DMS79 (cell line): ENCODE results near the gene PSMB3.
A peak's percentile ranks its signal among the peaks of the same experiment; 100 is the strongest.

Experiments used
- DNase-seq: peaks from one replicate; lab custom pipeline; 2025; lab: John Stamatoyannopoulos, UW

Gene PSMB3

DNA sequence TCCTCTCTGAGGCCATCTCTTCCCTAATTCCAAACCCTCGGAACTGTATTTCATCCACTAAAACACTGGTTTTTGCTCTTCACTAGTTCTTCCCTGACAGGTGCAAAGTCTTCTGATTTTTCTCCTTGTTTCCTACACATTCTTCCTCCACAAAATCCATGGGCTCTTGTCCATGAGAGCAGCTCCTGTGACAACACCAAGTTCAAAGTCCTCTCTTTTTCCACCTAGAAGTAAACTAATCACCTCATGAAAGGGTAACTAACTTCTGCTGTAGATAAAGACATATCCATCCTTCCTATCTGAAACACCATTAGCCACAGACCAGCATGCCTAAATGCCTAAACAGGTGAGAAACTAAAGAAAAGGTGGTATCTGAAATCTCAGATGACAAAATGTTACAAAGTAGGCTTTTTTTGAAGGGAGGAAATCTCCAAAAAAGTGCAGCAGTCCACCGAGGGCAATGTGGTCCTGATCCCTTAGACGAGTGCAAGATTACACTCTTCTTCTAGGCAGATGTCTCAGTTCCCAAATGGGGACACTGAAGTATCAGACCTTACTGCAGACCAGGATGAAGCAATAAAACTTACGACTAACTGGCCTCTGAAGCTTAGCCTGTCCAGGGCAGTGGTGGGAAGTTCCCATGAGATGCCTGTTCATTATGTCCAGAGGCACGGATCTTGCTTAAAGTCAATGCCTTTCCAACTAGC, 44.1 kb downstream of the PSMB3 start:
- DNase-seq: no peak

DNA sequence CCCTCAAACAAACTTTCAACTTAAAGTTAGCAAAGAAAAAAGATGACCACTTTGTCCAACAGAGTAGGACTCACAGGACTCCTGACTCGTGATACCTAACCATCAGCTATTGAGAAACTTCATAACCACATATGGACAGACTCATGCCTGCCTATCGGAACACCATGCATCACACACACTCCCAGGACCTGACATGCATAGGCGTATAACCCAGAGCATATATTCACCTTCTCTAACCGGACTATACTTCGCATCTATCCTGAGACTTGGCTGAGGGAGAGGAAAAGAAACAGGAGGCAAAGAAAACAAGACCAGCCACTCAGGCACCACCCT, 44.6 kb downstream of the PSMB3 start:
- DNase-seq: no peak

DNA sequence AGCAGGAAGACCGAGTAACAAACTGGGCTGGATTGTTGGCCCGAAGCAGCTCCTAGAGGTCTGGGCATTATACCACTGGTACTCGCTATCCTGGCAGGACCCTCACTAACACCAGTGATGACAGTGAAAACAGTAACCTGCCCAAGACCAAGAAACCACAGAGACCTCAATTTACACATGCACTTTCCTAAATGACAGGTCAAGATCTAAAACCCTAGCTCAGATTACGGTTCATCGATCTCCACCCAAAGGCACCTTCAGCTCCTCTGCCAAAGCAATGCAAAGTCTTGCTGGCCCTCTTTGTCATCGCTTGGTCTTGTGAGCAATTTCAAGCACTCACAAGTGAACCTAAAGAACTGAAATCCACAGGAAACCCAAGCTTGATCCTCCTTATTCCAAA, 45.3 kb downstream of the PSMB3 start:
- DNase-seq: no peak

DNA sequence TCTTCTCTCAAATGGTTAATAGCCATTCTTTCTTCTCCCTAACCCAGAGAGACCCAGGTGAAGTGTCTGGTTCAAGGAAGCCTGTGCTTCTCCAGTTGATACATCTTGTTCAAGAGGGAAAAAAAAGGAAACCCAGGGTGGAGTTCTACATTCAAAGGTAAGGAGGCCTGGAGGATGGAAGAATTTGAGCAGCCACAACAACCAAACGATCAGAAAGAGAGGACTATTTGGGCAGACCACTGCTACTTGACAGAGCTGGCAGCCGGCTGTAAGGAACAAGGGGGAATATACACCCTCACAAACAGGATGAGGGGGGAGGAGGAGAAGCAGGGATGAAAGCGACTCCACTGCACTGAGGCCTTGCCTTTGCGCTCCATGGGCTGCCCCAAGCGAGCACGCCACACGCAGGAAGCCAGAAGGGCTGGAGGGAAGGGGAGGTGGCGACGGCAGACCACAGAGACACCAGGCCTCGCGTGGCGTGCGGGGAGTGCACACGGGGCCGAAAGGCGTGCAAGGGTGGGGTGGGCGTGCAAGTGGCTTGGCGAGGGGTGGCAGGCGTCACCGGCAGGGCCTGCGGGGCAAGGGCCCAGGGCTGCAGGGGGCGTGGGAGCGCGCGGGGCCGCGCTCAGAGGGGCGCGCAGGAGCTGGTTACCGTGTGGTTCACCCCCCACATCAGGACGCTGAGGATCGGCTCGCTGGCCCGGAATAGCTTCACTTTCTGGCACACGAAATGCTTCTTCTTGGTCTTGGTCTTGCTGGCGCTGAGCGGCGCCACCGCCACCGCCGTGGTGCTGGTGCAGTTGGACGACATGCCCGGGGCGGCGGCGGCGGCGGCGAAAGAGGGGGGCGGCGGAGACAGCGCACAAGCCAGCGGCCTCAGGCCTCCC, 46.3 kb downstream of the PSMB3 start:
- DNase-seq: no peak

DNA sequence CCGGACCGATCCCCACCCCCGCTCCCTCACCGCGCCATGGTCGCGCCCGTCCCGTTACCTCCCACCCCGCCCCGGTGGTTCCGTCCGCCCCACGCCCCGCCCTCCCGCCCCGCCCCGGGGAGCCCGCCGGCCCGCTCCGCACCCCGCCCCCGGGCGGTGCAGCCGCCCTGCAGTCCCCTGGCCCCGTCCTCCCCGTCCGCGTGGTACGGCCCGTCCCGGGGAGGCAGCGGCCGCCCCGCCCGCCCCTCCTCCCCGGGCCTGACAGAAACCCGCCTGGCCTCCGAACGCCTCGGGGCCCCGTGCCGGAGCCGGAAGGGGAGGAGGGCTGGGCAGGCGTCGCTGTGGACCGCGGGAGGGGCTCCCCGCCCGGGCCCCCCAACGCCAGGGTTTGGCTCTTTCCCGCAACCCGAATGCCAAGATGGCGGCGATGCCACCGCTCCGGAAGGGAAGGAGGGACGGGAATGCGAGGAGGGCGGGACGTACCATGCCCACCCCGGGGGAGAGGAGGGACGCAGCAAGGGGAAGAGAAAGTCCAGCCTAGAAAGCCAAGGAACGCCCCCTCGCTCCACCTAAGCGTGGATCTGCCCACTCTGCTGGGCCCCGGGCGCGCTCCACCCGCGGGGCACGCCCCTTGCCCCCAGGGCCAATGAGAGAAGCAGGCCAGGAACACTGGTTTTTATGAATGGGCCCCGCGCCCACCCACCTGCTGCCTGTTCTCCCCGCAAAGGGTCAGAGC, 47.1 kb downstream of the PSMB3 start, which contains the start of gene PIP4K2B:
Gene PIP4K2B (minus strand): TSS at position 56 of the 736 bp plus-strand sequence. CDS start 132 bp downstream, outside the sequence.
- peak; percentile 98 for DNase-seq

DNA sequence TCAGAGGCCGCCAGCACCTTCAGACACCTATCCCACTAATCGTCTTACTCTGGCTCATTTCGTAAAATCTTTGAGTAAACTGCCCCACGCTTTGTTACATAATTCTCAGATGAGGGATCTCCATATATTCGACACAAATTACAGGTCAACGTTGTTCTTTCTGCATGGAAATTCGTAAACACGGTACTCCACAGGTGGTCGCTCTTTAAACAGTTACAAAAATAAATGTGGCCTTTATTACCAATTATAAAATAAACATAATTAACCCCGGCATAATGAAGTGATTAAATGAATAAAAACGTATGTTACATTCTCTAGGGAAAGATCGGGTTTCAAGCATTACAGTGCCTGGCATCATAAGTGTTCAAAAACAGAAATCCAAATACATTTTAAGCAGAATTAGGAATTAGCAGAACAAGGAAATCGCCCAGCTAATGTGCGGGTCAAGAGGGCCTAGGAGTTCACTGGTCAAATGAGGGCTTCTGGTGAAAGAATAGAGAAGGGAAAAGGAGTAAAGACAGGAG, 47.8 kb downstream of the PSMB3 start:
- DNase-seq: no peak

DNA sequence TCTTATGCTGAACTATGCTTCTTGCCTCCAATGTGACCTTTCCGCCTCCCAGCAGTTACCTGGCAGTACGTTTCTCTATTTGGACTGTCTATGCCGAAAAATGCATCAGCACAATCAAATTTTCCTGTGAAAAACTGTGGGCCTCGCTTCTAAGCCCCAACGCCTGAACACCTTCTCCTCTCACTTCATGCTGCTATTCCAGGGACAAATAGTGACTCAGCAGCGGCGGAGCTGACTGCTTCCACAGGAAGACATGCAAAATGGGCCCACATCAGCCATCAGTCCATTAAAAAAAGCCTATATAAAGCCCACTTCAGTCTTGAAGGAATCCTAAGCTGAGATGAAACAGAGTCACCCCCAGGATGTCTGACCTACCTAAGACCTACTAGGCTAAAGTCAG, 57.3 kb downstream of the PSMB3 start:
- DNase-seq: no peak
